NB4 (cell line): ENCODE measurements around the gene SIM2.

Experiments used
- DNase-seq: peaks from one replicate; pipeline ENCODE4 v3.0.0; 2010; ENCODE audit warnings: low read depth
- H3K4me3 ChIP-seq: one replicate; pipeline ENCODE4 v1.5.1; 2011; ENCODE audit warnings: mild to moderate bottlenecking, low read depth, low read length, moderate library complexity
- CTCF ChIP-seq: IDR thresholded peaks from one replicate; pipeline ENCODE4 v1.5.1; 2012; ENCODE audit warnings: low read depth, low read length
- MYC ChIP-seq: IDR thresholded peaks from 2 replicates; pipeline ENCODE4 v1.6.1; 2011; ENCODE audit warnings: low read depth, low read length
- POLR2A ChIP-seq: IDR thresholded peaks from 2 replicates; pipeline ENCODE4 v1.6.1; 2011; ENCODE audit warnings: mild to moderate bottlenecking; ENCODE audit not compliant: insufficient read length; ENCODE audit errors: extremely low read depth
- TF ChIP-seq, protein P1 (sequence below): IDR thresholded peaks from 2 replicates; pipeline ENCODE4 v1.6.1; 2011; ENCODE audit warnings: low read depth, low read length

The SIM2 gene

GRCh38 chr21:36732761-36733160 is 33.8 kb downstream of the SIM2 start:
- TF ChIP-seq, protein P1, sequence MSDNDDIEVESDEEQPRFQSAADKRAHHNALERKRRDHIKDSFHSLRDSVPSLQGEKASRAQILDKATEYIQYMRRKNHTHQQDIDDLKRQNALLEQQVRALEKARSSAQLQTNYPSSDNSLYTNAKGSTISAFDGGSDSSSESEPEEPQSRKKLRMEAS: no peak
- TF ChIP-seq MYC (no peak), POLR2A (no peak), CTCF (no peak)
- DNase-seq: no peak
- H3K4me3 ChIP-seq: no peak overlapping the region

GRCh38 chr21:36733857-36734256 is 34.9 kb downstream of the SIM2 start:
- DNase-seq: no peak
- no peak for TF ChIP-seq CTCF
- no peak for TF ChIP-seq POLR2A
- TF ChIP-seq, protein P1: no peak
- no peak for TF ChIP-seq MYC
- no peak overlapping the region for H3K4me3 ChIP-seq

GRCh38 chr21:36734367-36735200 is 35.7 kb downstream of the SIM2 start:
- no peak overlapping the region for H3K4me3 ChIP-seq
- TF ChIP-seq POLR2A (no peak), CTCF (no peak), MYC (no peak)
- TF ChIP-seq, protein P1: no peak
- DNase-seq: no peak

GRCh38 chr21:36735201-36735515 is 36.2 kb downstream of the SIM2 start:
- H3K4me3 ChIP-seq: no peak overlapping the region
- no peak for TF ChIP-seq CTCF
- TF ChIP-seq POLR2A: no peak
- no peak for TF ChIP-seq MYC
- TF ChIP-seq, protein P1: no peak

GRCh38 chr21:36735724-36736320 is 36.9 kb downstream of the SIM2 start:
- H3K4me3 ChIP-seq: no peak overlapping the region
- DNase-seq: no peak
- TF ChIP-seq CTCF: no peak
- no peak for TF ChIP-seq POLR2A
- no peak for TF ChIP-seq MYC
- TF ChIP-seq, protein P1: no peak

More at GRCh38 chr21:36735201-36735515, 36.2 kb downstream of the SIM2 start:
- no peak for DNase-seq
